Stimulated activated memory B cell treated with anti-CD40 and anti-IgM and Interleukin-4, amounts not matched to agents 10 μg/mL and 1 μg/mL and 100 μg/mL, for 72 hours (primary cell): ENCODE measurements around the gene CXCL3.
"Not testable (repeated sequence)": the region's sequence is repeated elsewhere in the genome, so short reads cannot be mapped to it uniquely, and the experiment has no call there.

Experiments
- ATAC-seq: fragments of 150-1000 bp; cut with Tn5 transposase; 2 replicates; pipeline ENCODE4 v1.10.0; 2021
- H3K27ac Mint-ChIP-seq: one replicate; pipeline ENCODE4 v1.8.0; 2022; ENCODE audit warnings: mild to moderate bottlenecking, mixed read lengths
- H3K27me3 Mint-ChIP-seq: one replicate; pipeline ENCODE4 v1.8.0; 2022; ENCODE audit warnings: mixed read lengths
- H3K36me3 Mint-ChIP-seq: one replicate; pipeline ENCODE4 v1.8.0; 2022; ENCODE audit warnings: mixed read lengths
- H3K4me1 Mint-ChIP-seq: one replicate; pipeline ENCODE4 v1.8.0; 2022; ENCODE audit warnings: mixed read lengths
- H3K4me3 Mint-ChIP-seq: one replicate; pipeline ENCODE4 v1.8.0; 2022; ENCODE audit warnings: mild to moderate bottlenecking, moderate library complexity, mixed read lengths
- H3K9me3 Mint-ChIP-seq: one replicate; pipeline ENCODE4 v1.8.0; 2022; ENCODE audit warnings: mixed read lengths

The CXCL3 gene

GRCh38 chr4:74038425-74039314 lies at the start of gene CXCL3:
CXCL3 (minus strand) TSS chr4:74038689; CDS start chr4:74038611, 78 bp downstream.
- ATAC-seq: peak; percentile 34
- Mint-ChIP-seq H3K4me3 (peak within 1 kb of the TSS; percentile 72), H3K27ac (no peak within 1 kb of the TSS), H3K36me3 (no peaks in the 10 kb centered on the region), H3K27me3 (peaks cover 52% of the 10 kb centered on the region), H3K4me1 (peaks cover 15% of the 10 kb centered on the region), H3K9me3 (no peaks in the 10 kb centered on the region)

GRCh38 chr4:74087481-74087880 lies 49.0 kb upstream of the CXCL3 start:
- no peaks in the 10 kb centered on the region for H3K9me3 Mint-ChIP-seq
- no peak for ATAC-seq
- H3K27me3 Mint-ChIP-seq: no peaks in the 10 kb centered on the region

GRCh38 chr4:74085669-74086068 lies 47.2 kb upstream of the CXCL3 start:
- H3K36me3 Mint-ChIP-seq: no peaks in the 10 kb centered on the region

More at GRCh38 chr4:74087481-74087880, 49.0 kb upstream of the CXCL3 start:
- no peaks in the 10 kb centered on the region for H3K36me3 Mint-ChIP-seq
- no peak overlapping the region for H3K4me3 Mint-ChIP-seq
- H3K4me1 Mint-ChIP-seq: no peaks in the 10 kb centered on the region
- H3K27ac Mint-ChIP-seq: no peak overlapping the region

GRCh38 chr4:74084984-74085383 lies 46.5 kb upstream of the CXCL3 start:
- no peaks in the 10 kb centered on the region for H3K4me1 Mint-ChIP-seq
- ATAC-seq: no peak
- H3K9me3 Mint-ChIP-seq: peaks cover 2% of the 10 kb centered on the region
- H3K27me3 Mint-ChIP-seq: no peaks in the 10 kb centered on the region
- H3K36me3 Mint-ChIP-seq: no peaks in the 10 kb centered on the region
- H3K4me3 Mint-ChIP-seq: no peak overlapping the region
- H3K27ac Mint-ChIP-seq: no peak overlapping the region

More at GRCh38 chr4:74085669-74086068, 47.2 kb upstream of the CXCL3 start:
- no peak overlapping the region for H3K27ac Mint-ChIP-seq
- no peaks in the 10 kb centered on the region for H3K9me3 Mint-ChIP-seq
- H3K27me3 Mint-ChIP-seq: no peaks in the 10 kb centered on the region
- no peak for ATAC-seq
- H3K4me3 Mint-ChIP-seq: no peak overlapping the region
- no peaks in the 10 kb centered on the region for H3K4me1 Mint-ChIP-seq

GRCh38 chr4:74083546-74083945 lies 45.1 kb upstream of the CXCL3 start:
- H3K4me1 Mint-ChIP-seq: peaks cover 6% of the 10 kb centered on the region
- no peaks in the 10 kb centered on the region for H3K36me3 Mint-ChIP-seq
- H3K27me3 Mint-ChIP-seq: no peaks in the 10 kb centered on the region
- H3K9me3 Mint-ChIP-seq: peaks cover 2% of the 10 kb centered on the region
- no peak overlapping the region for H3K27ac Mint-ChIP-seq
- no peak overlapping the region for H3K4me3 Mint-ChIP-seq
- ATAC-seq: no peak

GRCh38 chr4:74081035-74081434 lies 42.5 kb upstream of the CXCL3 start:
- peaks cover 6% of the 10 kb centered on the region for H3K4me1 Mint-ChIP-seq
- no peak overlapping the region for H3K27ac Mint-ChIP-seq

GRCh38 chr4:74080351-74080750 lies 41.9 kb upstream of the CXCL3 start:
- ATAC-seq, H3K27ac Mint-ChIP-seq, H3K4me1 Mint-ChIP-seq, H3K4me3 Mint-ChIP-seq, H3K36me3 Mint-ChIP-seq, H3K27me3 Mint-ChIP-seq, H3K9me3 Mint-ChIP-seq: not testable (repeated sequence)

More at GRCh38 chr4:74081035-74081434, 42.5 kb upstream of the CXCL3 start:
- Mint-ChIP-seq H3K9me3 (peaks cover 2% of the 10 kb centered on the region), H3K27me3 (peaks cover 8% of the 10 kb centered on the region), H3K36me3 (no peaks in the 10 kb centered on the region), H3K4me3 (no peak overlapping the region)
- no peak for ATAC-seq

GRCh38 chr4:74079024-74079423 lies 40.5 kb upstream of the CXCL3 start:
- H3K4me1 Mint-ChIP-seq, H3K27ac Mint-ChIP-seq, H3K4me3 Mint-ChIP-seq, H3K9me3 Mint-ChIP-seq, ATAC-seq, H3K27me3 Mint-ChIP-seq, H3K36me3 Mint-ChIP-seq: not testable (repeated sequence)

GRCh38 chr4:74073358-74073757 lies 34.9 kb upstream of the CXCL3 start:
- peaks cover 15% of the 10 kb centered on the region for H3K27me3 Mint-ChIP-seq
- ATAC-seq: no peak
- no peaks in the 10 kb centered on the region for H3K36me3 Mint-ChIP-seq
- H3K9me3 Mint-ChIP-seq: no peaks in the 10 kb centered on the region
- H3K4me3 Mint-ChIP-seq: no peak overlapping the region
- H3K4me1 Mint-ChIP-seq: no peaks in the 10 kb centered on the region
- H3K27ac Mint-ChIP-seq: no peak overlapping the region

- Mint-ChIP-seq H3K9me3 (no peaks in the 10 kb centered on the region), H3K4me1 (no peaks in the 10 kb centered on the region), H3K27me3 (peaks cover 11% of the 10 kb centered on the region), H3K4me3 (no peak overlapping the region), H3K36me3 (no peaks in the 10 kb centered on the region), H3K27ac (no peak overlapping the region)
- ATAC-seq: no peak
Observed at GRCh38 chr4:74072739-74073138, 34.2 kb upstream of the CXCL3 start.

GRCh38 chr4:74067586-74067985 lies 29.1 kb upstream of the CXCL3 start:
- Mint-ChIP-seq H3K9me3 (no peaks in the 10 kb centered on the region), H3K36me3 (no peaks in the 10 kb centered on the region), H3K27ac (no peak overlapping the region), H3K4me1 (no peaks in the 10 kb centered on the region), H3K27me3 (peaks cover 6% of the 10 kb centered on the region), H3K4me3 (no peak overlapping the region)
- ATAC-seq: no peak

- Mint-ChIP-seq H3K4me1 (no peaks in the 10 kb centered on the region), H3K4me3 (no peak overlapping the region), H3K27me3 (peaks cover 6% of the 10 kb centered on the region), H3K36me3 (no peaks in the 10 kb centered on the region), H3K27ac (no peak overlapping the region), H3K9me3 (peaks cover 2% of the 10 kb centered on the region)
- ATAC-seq: no peak
Observed at GRCh38 chr4:74066232-74066631, 27.7 kb upstream of the CXCL3 start.

GRCh38 chr4:74065115-74065642 lies 26.7 kb upstream of the CXCL3 start:
- Mint-ChIP-seq H3K36me3 (no peaks in the 10 kb centered on the region), H3K27me3 (no peaks in the 10 kb centered on the region), H3K4me3 (no peak overlapping the region), H3K4me1 (no peaks in the 10 kb centered on the region), H3K9me3 (peaks cover 2% of the 10 kb centered on the region), H3K27ac (no peak overlapping the region)
- no peak for ATAC-seq

- Mint-ChIP-seq H3K36me3 (no peaks in the 10 kb centered on the region), H3K4me3 (no peak overlapping the region), H3K9me3 (peaks cover 2% of the 10 kb centered on the region), H3K4me1 (no peaks in the 10 kb centered on the region), H3K27me3 (no peaks in the 10 kb centered on the region), H3K27ac (no peak overlapping the region)
- ATAC-seq: no peak
Observed at GRCh38 chr4:74063859-74064258, 25.4 kb upstream of the CXCL3 start.

- Mint-ChIP-seq H3K27ac (no peak overlapping the region), H3K36me3 (no peaks in the 10 kb centered on the region), H3K4me1 (no peaks in the 10 kb centered on the region), H3K9me3 (peaks cover 2% of the 10 kb centered on the region), H3K4me3 (no peak overlapping the region), H3K27me3 (no peaks in the 10 kb centered on the region)
- no peak for ATAC-seq
Observed at GRCh38 chr4:74062953-74063352, 24.5 kb upstream of the CXCL3 start.

GRCh38 chr4:74061430-74061829 lies 22.9 kb upstream of the CXCL3 start:
- Mint-ChIP-seq H3K9me3 (peaks cover 2% of the 10 kb centered on the region), H3K4me1 (no peaks in the 10 kb centered on the region), H3K27ac (no peak overlapping the region), H3K4me3 (no peak overlapping the region), H3K36me3 (no peaks in the 10 kb centered on the region), H3K27me3 (no peaks in the 10 kb centered on the region)
- no peak for ATAC-seq
